ENCODE data around the gene KLHL22. TPM values are rescaled to one million over a fixed set of nuclear protein-coding genes. Genes with fewer than 3 reads are reported as not detected.

The KLHL22 gene
- total and polyA plus RNA-seq, 2 of the 8 experiments (the other 6 are each of a cell fraction or from before 2014, with no cell fraction given) = 9.4 to 16.2 TPM

- peaks cover 4 to 17% of the 10 kb centered on the region in 2 experiments for H4K20me1 ChIP-seq (replicated peaks in 1 of 2; ENCODE audit: control insufficient read depth in 1 of 2, insufficient read depth in 2 of 2, low read length in 2 of 2)
- TF ChIP-seq SIRT6 (IDR thresholded peaks at IDR 0.05; ENCODE audit: low read length) (no peak), EP300 (IDR thresholded peaks at IDR 0.05; ENCODE audit: borderline replicate concordance in 1 of 2, low read depth in 2 of 2, low read length in 2 of 2) (no peak), SRF (IDR thresholded peaks at IDR 0.05; ENCODE audit: low read depth, low read length) (no peak), ATF2 (IDR thresholded peaks at IDR 0.05; ENCODE audit: low read length) (no peak), RFX5 (IDR thresholded peaks at IDR 0.05; ENCODE audit: borderline replicate concordance, low read depth, low read length) (no peak), KDM5A (IDR thresholded peaks at IDR 0.05; ENCODE audit: low read length) (no peak), SIX5 (IDR thresholded peaks at IDR 0.05; ENCODE audit: low read depth, low read length) (no peak)
These were observed 36.8 kb upstream of the KLHL22 start for GRCh38 chr22:20532256-20532993.

More at GRCh38 chr22:20532256-20532993, 36.8 kb upstream of the KLHL22 start:
- Histone ChIP-seq H3K4me1 (replicated peaks in 1 of 4; ENCODE audit: control insufficient read depth in 3 of 4, insufficient read depth in 4 of 4, low read length in 3 of 4) (peaks cover 0 to 20% (median 14%) of the 10 kb centered on the region in 4 experiments; a peak in 5 of 7 replicates), H2BK120ac (replicated peaks; ENCODE audit: low read depth, low read length) (no peak overlapping the region), H2BK5ac (ENCODE audit: low read depth, low read length) (0 out of 2 replicates have a peak overlapping the region, but pooled peaks have one; percentile 66), H3K14ac (ENCODE audit: insufficient read length) (no peak overlapping the region), H3K27ac (ENCODE audit: low read depth, low read length) (0 out of 2 replicates have a peak overlapping the region, but pooled peaks have one; percentile 65), H3K4me3 (ENCODE audit: extremely low read depth in 1 of 4, insufficient read depth in 2 of 4, low read depth in 3 of 4, low read length in 4 of 4) (no peak overlapping the region), H3K27me3 (replicated peaks in 1 of 4; ENCODE audit: control insufficient read depth in 3 of 4, extremely low read depth in 1 of 4, insufficient read depth in 3 of 4, low read length in 3 of 4) (no peaks in the 10 kb centered on the region), H3K23me2 (ENCODE audit: low read depth, low read length) (peaks cover 3% of the 10 kb centered on the region; the same call in 1 of the 2 replicates), H4K5ac (ENCODE audit: insufficient read length, low read depth, low read length) (no peak overlapping the region), H2AK5ac (ENCODE audit: low read depth, low read length) (peak overlapping the region; percentile 75; the same call in 1 of the 2 replicates), H4K8ac (ENCODE audit: extremely low read depth, insufficient read depth, low read length) (no peak overlapping the region), H3K9me3 (ENCODE audit: insufficient read depth in 2 of 2, low read depth in 1 of 2, low read length in 1 of 2) (peaks cover 0 to 3% of the 10 kb centered on the region in 2 experiments; a peak in 1 of 4 replicates), H3K56ac (replicated peaks; ENCODE audit: insufficient read length, low read depth, low read length) (no peak overlapping the region), H3K79me2 (ENCODE audit: control insufficient read depth in 1 of 2, insufficient read depth in 2 of 2, low read length in 2 of 2) (peaks cover 3 to 50% of the 10 kb centered on the region in 2 experiments; a peak in 3 of 4 replicates), H3K79me1 (ENCODE audit: low read depth, low read length) (peaks cover 44% of the 10 kb centered on the region), H2BK12ac (ENCODE audit: low read depth, low read length) (peak overlapping the region; percentile 39; the same call in 1 of the 2 replicates), H2BK20ac (ENCODE audit: low read length) (no peak overlapping the region), H3K18ac (ENCODE audit: extremely low read depth, low read length) (peak overlapping the region; percentile 7; the same call in 1 of the 2 replicates), H3K4me2 (ENCODE audit: insufficient read depth in 1 of 2, low read depth in 2 of 2, low read length in 2 of 2) (no peak overlapping the region), H4K91ac (replicated peaks; ENCODE audit: insufficient read length, low read length) (no peak overlapping the region), H3K4ac (replicated peaks; ENCODE audit: insufficient read length, low read depth, low read length) (no peak overlapping the region), H2AFZ (ENCODE audit: low read length) (no peak overlapping the region), H3K23ac (ENCODE audit: insufficient read length) (no peak overlapping the region), H3K9ac (replicated peaks in 1 of 4; ENCODE audit: extremely low read depth in 1 of 4, low read depth in 3 of 4, low read length in 3 of 4) (no peak overlapping the region; a peak in 1 of 7 replicates), H2BK15ac (ENCODE audit: low read length) (no peak overlapping the region), H3K36me3 (ENCODE audit: control insufficient read depth in 2 of 4, insufficient read depth in 4 of 4, low read length in 3 of 4) (peaks cover 0 to 8% (median 4%) of the 10 kb centered on the region in 4 experiments; a peak in 5 of 8 replicates)
- no peak for DNase-seq (ENCODE audit: low read depth in 1 of 2, low spot score in 2 of 2)
- ChIA-PET POLR2A (ENCODE audit: partially characterized antibody) (interaction anchor here (0.8 to 1.2 kb wide), 3 partner anchors 12 to 23 kb away, joined by 3 to 5 read pairs (median 4); no protein-coding TSS in a partner anchor), CTCF (ENCODE audit: partially characterized antibody) (interaction anchor here (0.7 to 2.5 kb wide), 10 partner anchors 8 to 252 kb away, joined by 3 to 8 read pairs (median 4); no protein-coding TSS in a partner anchor)
- 88% methylated on average over 9 of the region's 10 CpGs; no CpG with 5 or more reads in 1 of the 2 experiments for WGBS, 2 experiments (ENCODE audit: extremely low coverage in 1 of 2, insufficient coverage in 1 of 2, insufficient read length in 1 of 2, insufficient replicate concordance in 2 of 2, low coverage in 1 of 2, low lambda C conversion rate in 2 of 2, missing lambda C conversion rate in 1 of 2)
- no peak for FAIRE-seq

Measured in H1 (cell line).